SH-SY5Y (cell line): ENCODE results near the gene FBXW12.

Source experiments
- GATA2 ChIP-seq: IDR thresholded peaks from 2 replicates; pipeline ENCODE4 v1.6.1; 2011; ENCODE audit warnings: mild to moderate bottlenecking, low read depth, low read length
- GATA3 ChIP-seq: IDR thresholded peaks from 2 replicates; pipeline ENCODE4 v1.6.1; 2011; ENCODE audit warnings: low read depth, mild to moderate bottlenecking, low read length, moderate library complexity

Gene FBXW12

DNA sequence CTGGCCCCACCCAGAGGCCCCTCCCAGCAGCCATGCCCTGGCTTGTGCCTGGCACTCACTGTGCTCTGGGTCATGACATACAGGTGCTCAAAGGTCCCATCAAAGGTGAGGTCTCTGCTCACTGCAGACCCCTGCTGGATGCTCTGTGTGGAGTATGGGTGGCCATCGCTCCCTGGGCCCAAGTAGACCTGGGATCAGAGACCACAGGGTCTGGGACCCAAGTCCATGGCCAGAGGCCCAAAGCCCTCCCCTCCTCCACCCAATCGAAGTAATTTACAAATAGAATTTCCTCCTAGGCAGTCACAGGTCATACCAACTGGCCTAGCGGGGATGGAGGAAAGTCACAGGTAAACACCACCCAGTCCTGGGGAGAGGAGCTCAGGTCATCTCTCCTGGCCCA is 50.3 kb downstream of the FBXW12 start:
- TF ChIP-seq GATA3 (no peak), GATA2 (no peak)

GRCh38 chr3:48422681-48423080 is 50.7 kb downstream of the FBXW12 start:
- TF ChIP-seq GATA3, result no peak
- TF ChIP-seq GATA2, result no peak

DNA sequence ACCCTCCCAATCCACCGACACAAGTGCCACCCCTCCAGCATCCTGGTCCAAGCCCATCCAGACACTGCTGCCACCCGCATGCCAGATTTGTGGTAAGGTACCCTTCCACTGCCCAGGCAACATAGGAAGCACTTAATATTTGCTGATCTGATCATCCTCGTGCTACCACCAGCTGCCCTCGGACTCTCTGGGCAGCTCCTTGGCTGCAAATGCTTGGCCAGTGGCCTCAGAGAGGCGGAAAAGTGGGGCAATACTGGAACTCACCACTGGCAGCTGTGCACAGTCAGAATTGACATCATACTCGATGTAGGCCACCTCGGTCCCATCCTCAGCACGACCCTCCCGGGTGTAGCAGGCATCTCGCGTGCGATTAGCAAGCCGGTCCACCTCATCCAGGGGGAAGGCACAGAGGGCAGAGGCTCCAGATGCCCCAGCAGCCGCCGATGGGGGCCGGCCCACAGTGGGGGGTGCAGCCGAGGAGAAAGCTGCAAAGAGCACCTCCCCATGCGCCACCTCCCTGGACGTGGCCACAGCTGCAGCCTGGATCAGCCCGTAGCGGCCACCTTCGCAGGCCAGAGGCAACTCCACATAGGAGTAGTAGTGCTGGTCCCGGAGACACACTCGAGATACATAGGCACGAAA is 51.3 kb downstream of the FBXW12 start:
- no peak for TF ChIP-seq GATA3

GRCh38 chr3:48423883-48424695 is 52.1 kb downstream of the FBXW12 start:
- TF ChIP-seq GATA3, result no peak
- no peak for TF ChIP-seq GATA2

DNA sequence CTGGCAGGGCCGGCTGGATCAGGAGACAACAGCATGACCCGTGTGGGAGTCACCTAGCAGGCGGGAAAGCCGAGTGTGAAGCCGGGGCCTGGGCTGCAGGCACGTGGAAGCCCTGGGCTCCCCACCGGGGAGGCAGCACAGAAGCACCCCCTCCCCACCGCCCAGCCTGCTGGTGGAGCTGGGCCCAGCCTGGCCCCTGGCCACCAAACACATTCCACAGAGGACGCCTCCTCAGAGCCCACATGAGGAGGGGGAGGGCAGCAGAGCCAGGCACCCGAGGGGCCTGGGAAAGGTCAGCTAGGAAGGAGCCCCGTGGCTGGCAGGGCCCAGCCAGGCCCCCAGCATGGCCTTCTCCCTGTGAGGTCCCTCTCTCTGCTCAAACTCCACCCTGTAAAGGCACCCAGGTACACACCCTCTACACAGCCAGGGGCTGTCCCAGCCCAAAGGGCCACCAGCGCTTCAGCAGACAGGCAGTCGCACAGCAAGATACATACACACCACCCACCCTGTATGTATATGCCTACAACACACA is 53.3 kb downstream of the FBXW12 start:
- TF ChIP-seq GATA2 (no peak), GATA3 (no peak)

DNA sequence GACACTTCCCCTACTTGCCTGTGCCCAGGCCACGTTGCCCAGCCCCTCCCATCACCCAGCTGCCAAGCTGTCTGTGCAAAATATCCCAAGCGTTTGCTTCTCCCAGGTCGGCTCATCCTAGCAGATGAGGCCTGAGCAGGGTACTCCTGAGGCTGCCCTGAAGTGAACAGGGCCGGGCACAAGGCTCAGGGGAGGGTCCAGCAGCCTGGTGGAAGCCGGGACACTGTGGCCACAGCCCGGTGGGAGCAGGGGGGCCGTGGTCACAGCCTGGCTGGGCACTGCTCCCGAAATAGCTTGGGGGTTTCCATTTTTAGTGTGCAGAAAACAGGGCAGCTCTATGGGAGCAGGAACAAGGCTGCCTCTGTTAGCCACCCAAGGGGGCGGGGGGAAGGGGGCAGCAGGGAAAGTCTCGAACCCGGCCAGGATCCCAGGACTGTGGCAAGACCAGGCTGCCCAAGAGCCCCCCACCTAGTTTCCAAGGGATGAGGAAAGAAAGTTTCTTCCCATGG is 54.4 kb downstream of the FBXW12 start:
- no peak for TF ChIP-seq GATA3
- TF ChIP-seq GATA2, result no peak

DNA sequence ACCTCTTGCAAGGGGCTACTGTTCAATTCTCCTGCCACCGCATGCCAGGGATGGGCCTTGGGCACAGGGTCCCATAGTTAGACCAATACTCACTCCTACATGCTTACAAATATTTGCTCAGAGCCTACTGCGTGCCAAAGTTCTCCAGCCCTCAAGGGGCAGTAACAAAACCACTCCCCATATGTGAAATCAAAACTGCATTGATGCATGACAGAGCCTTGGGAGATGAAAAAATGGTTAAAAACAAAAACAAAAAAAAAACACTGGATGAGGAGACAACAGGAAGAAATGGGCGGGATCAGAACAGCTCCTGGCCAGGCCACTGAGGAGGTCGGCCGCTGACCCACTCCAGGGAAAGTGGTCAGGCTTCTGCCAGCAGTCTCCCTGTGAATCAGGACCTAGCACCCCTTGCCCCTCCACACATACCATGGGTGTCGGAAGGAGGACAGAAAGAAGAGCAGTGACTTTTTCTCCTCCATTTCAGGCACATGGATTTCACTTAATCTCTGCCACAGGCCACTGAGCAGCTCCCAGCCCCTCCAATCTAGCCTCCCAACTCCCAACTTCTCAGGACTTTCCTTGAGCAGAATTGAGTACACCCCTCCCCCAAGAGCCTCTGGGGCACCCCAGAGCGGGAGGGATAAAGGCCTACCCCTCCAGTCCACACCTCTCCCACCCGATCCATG is 55.1 kb downstream of the FBXW12 start:
- no peak for TF ChIP-seq GATA3
- no peak for TF ChIP-seq GATA2

- TF ChIP-seq GATA2, result no peak
- no peak for TF ChIP-seq GATA3
Observed at GRCh38 chr3:48427630-48427962, 55.6 kb downstream of the FBXW12 start.

- no peak for TF ChIP-seq GATA2
- no peak for TF ChIP-seq GATA3
Observed at GRCh38 chr3:48428088-48428571, 56.1 kb downstream of the FBXW12 start.

- no peak for TF ChIP-seq GATA3
- no peak for TF ChIP-seq GATA2
Observed at GRCh38 chr3:48428572-48429316, 56.7 kb downstream of the FBXW12 start.

DNA sequence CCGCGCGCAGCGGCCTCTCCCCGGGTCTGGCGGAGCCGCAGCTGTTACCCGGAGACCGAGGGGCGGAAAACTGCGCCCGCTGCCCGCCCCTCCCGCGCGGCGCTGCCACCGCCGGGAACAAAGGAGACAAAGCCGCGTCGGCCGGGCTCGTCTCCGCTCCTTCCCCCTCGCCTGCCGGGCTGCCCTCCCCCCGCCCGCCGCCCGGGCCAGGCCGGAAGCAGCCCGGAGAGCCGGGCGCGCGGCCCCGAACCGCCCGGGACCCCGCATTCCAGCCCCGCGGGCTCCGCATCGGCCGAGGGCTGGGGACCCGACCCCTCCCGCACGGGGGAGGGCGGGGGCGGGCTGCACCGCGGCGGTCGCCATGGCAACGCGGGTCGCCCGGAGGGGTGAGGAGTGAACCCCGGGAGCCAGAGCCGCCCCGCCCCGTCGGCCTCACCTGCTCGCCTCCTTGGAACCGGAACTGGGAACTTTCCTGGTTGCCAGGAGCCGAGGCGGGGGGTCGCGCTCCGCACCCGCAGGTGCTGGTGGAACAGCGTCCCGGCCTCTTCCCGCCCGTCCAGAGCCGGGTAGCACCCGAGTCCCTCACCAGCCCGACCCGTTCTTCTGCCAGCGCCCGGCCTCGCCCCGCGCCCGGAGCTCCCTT is 57.4 kb downstream of the FBXW12 start:
- no peak for TF ChIP-seq GATA2
- no peak for TF ChIP-seq GATA3

- TF ChIP-seq GATA3, result no peak
- no peak for TF ChIP-seq GATA2
Observed at GRCh38 chr3:48429960-48430707, 58.1 kb downstream of the FBXW12 start, which contains the start of gene PLXNB1. PLXNB1 (minus strand) TSS chr3:48430086; CDS start chr3:48424611, 5,475 bp downstream.

GRCh38 chr3:48430708-48431101 is 58.7 kb downstream of the FBXW12 start:
- TF ChIP-seq GATA2 (no peak), GATA3 (no peak)

- no peak for TF ChIP-seq GATA3
- no peak for TF ChIP-seq GATA2
Observed at GRCh38 chr3:48431224-48432029, 59.4 kb downstream of the FBXW12 start.
